GM12873 (cell line): ENCODE measurements around the gene NCAM1.

ENCODE experiments used
- TF ChIP-seq, protein P1 (sequence below): IDR thresholded peaks from 2 replicates; pipeline ENCODE4 v1.5.1; 2012; ENCODE audit warnings: low read depth, mild to moderate bottlenecking, moderate library complexity, low read length, control low read depth; ENCODE audit not compliant: insufficient read depth; ENCODE audit errors: missing control alignments

The NCAM1 gene

GRCh38 chr11:113184498-113184897, 223.3 kb downstream of the NCAM1 start:
- TF ChIP-seq, protein P1, sequence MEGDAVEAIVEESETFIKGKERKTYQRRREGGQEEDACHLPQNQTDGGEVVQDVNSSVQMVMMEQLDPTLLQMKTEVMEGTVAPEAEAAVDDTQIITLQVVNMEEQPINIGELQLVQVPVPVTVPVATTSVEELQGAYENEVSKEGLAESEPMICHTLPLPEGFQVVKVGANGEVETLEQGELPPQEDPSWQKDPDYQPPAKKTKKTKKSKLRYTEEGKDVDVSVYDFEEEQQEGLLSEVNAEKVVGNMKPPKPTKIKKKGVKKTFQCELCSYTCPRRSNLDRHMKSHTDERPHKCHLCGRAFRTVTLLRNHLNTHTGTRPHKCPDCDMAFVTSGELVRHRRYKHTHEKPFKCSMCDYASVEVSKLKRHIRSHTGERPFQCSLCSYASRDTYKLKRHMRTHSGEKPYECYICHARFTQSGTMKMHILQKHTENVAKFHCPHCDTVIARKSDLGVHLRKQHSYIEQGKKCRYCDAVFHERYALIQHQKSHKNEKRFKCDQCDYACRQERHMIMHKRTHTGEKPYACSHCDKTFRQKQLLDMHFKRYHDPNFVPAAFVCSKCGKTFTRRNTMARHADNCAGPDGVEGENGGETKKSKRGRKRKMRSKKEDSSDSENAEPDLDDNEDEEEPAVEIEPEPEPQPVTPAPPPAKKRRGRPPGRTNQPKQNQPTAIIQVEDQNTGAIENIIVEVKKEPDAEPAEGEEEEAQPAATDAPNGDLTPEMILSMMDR, result no peak

DNA sequence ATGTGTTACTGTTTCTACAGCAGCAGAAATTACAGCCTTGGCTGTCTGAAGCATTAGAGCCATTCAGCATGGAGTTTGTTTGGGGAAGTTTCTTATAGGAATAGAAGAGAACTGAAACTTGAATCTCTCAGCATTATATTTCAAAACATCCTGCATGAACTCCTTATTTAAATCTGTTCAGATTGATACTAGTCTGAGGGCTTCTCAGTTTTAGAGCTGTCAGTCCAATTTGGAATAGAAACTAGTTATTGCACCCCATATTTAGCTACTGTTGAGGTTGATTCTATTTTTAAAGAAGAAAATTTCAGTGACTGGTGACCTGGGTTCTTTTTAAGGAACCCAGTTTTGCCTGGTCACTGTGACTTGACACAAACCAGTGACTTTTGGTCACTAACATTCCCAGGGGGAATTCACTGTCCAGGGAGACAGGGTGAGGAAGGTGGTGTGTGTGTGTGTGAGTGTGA, 227.2 kb downstream of the NCAM1 start:
- TF ChIP-seq, protein P1, result no peak

DNA sequence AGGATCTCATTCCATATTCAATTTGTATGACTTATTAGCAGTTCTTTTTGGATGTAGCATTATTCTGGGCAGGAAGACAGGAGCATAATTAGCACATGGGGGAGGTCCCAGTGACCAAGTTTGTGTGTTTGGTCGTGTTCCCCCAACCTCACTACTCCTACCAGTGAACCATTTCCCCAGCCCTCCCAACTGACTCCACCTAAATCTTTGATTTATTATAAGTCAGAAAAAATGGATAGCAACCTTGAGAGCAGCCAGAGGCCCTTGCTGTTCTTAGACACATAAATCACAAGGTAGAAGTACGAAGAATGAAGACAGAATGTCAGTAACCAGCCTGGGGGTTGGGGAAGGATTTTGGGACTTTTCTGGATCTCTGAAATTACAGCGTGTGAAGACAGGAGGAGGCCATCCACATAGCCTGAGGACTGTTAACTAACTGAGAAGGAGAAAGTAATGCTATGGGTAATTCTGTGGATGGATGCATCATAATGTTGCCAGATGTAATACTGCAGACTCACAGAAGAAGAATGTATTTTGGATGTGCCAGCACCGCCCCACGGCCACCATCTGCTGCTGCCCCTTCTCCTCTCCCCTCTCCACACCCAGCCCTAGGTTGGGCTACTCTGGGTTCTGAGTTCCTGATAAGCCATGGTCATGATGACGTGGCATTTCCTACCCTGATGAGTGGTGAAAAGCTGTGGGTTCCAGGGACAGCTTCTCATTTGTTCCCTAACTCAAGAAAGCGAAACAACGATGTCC, 228.9 kb downstream of the NCAM1 start:
- TF ChIP-seq, protein P1, result no peak

GRCh38 chr11:113192121-113192925, 231.1 kb downstream of the NCAM1 start:
- TF ChIP-seq, protein P1, result no peak

- TF ChIP-seq, protein P1, result no peak
Measured at GRCh38 chr11:113193016-113193415, 231.8 kb downstream of the NCAM1 start.

DNA sequence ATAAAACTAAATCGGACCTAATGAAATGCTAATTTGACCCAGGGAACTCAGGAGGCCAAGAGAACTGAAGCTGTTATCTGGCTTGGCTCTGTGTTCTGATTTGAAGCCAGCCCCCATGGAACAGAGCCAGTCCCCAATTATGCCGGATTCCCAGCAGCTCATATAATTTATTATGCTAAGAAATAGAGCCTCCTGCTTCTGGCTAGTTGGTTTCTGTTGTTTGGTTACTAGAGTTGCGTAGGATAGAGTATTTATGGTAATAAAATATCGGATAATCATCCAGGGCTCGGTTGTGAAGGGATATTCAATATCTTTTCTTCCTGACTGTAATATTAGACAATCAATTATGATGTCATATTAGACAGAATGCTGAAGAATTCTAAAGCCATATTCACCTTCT, 232.7 kb downstream of the NCAM1 start:
- TF ChIP-seq, protein P1, result no peak

- TF ChIP-seq, protein P1, result no peak
Measured at GRCh38 chr11:113195728-113196127, 234.5 kb downstream of the NCAM1 start.
